Astrocyte (in vitro differentiated cells and primary cell): ENCODE data around the gene FRMD6. TPM values are rescaled to one million over a fixed set of nuclear protein-coding genes. Genes with fewer than 3 reads are reported as not detected.
"Not testable (repeated sequence)": the region's sequence is repeated elsewhere in the genome, so short reads cannot be mapped to it uniquely, and the experiment has no call there.

ENCODE experiments used
- DNase-seq: peaks from one replicate; pipeline ENCODE4 v3.0.0-alpha.2; 2010; ENCODE audit warnings: low read depth
- FAIRE-seq: peaks from 2 replicates; lab custom pipeline; 2011; peaks lifted over from hg19 to GRCh38; lab: Jason Lieb, UNC
- H2AFZ ChIP-seq: 2 replicates; pipeline ENCODE4 v1.6.0; 2012; ENCODE audit warnings: low read depth, low read length, inconsistent platforms
- H3K27ac ChIP-seq: 2 replicates; pipeline ENCODE4 v1.5.1; 2011; ENCODE audit warnings: low read depth, low read length, inconsistent platforms
- H3K27me3 ChIP-seq: 2 replicates; pipeline ENCODE4 v1.6.0; 2011; ENCODE audit warnings: low read length, inconsistent platforms; ENCODE audit not compliant: insufficient read depth
- H3K36me3 ChIP-seq: 2 replicates; pipeline ENCODE4 v1.5.1; 2011; ENCODE audit warnings: low read length, inconsistent platforms; ENCODE audit not compliant: insufficient read depth
- H3K4me1 ChIP-seq: 2 replicates; pipeline ENCODE4 v1.5.1; 2011; ENCODE audit warnings: low read length, inconsistent platforms; ENCODE audit not compliant: insufficient read depth
- H3K4me2 ChIP-seq: 2 replicates; pipeline ENCODE4 v1.6.0; 2012; ENCODE audit warnings: low read length, inconsistent platforms
- H3K4me3 ChIP-seq: 2 replicates; pipeline ENCODE4 v1.5.1; 2011; ENCODE audit warnings: low read depth, mild to moderate bottlenecking, low read length, inconsistent platforms; ENCODE audit not compliant: insufficient read depth
- H3K79me2 ChIP-seq: 2 replicates; pipeline ENCODE4 v1.6.0; 2012; ENCODE audit warnings: mild to moderate bottlenecking, low read length, inconsistent platforms; ENCODE audit not compliant: insufficient read depth
- H3K9ac ChIP-seq: 2 replicates; pipeline ENCODE4 v1.6.0; 2012; ENCODE audit warnings: mild to moderate bottlenecking, low read length, inconsistent platforms
- H3K9me3 ChIP-seq: 2 replicates; pipeline ENCODE4 v1.5.1; 2012; ENCODE audit warnings: low read depth, mild to moderate bottlenecking, low read length, inconsistent platforms; ENCODE audit not compliant: insufficient read depth
- H4K20me1 ChIP-seq: 2 replicates; pipeline ENCODE4 v1.6.0; 2012; ENCODE audit warnings: low read length, inconsistent platforms; ENCODE audit not compliant: insufficient read depth
- H3K27ac Mint-ChIP-seq: one replicate; pipeline ENCODE4 v1.8.0; 2021; ENCODE audit warnings: mild to moderate bottlenecking, mixed read lengths; ENCODE audit not compliant: unreplicated experiment
- H3K27me3 Mint-ChIP-seq: one replicate; pipeline ENCODE4 v1.8.0; 2021; ENCODE audit warnings: low read depth, mixed read lengths; ENCODE audit not compliant: unreplicated experiment
- H3K36me3 Mint-ChIP-seq: one replicate; pipeline ENCODE4 v1.8.0; 2021; ENCODE audit warnings: low read depth, mixed read lengths; ENCODE audit not compliant: unreplicated experiment
- H3K4me1 Mint-ChIP-seq: one replicate; pipeline ENCODE4 v1.8.0; 2021; ENCODE audit warnings: low read depth, mixed read lengths; ENCODE audit not compliant: unreplicated experiment
- H3K4me3 Mint-ChIP-seq: one replicate; pipeline ENCODE4 v1.8.0; 2021; ENCODE audit warnings: mild to moderate bottlenecking, moderate library complexity, mixed read lengths; ENCODE audit not compliant: unreplicated experiment
- H3K9me3 Mint-ChIP-seq: one replicate; pipeline ENCODE4 v1.8.0; 2021; ENCODE audit warnings: mild to moderate bottlenecking, mixed read lengths; ENCODE audit not compliant: unreplicated experiment
- CTCF ChIP-seq: IDR thresholded peaks from 2 replicates; pipeline ENCODE4 v1.5.1; 2011; ENCODE audit warnings: low read depth, mild to moderate bottlenecking, inconsistent platforms, low read length, moderate library complexity; ENCODE audit not compliant: insufficient read depth
- EZH2 ChIP-seq: IDR thresholded peaks from 2 replicates; pipeline ENCODE4 v1.6.1; 2012; ENCODE audit warnings: mild to moderate bottlenecking, low read length, inconsistent platforms; ENCODE audit not compliant: insufficient read depth
- total RNA-seq: library from RNA; stranded (reverse); gene quantifications from 2 replicates; pipeline ENCODE4 v1.2.1, GENCODE V29; 2021

Gene FRMD6
- total RNA-seq, 1 donor from 2014 or later = 492 TPM

GRCh38 chr14:51627313-51627712 lies 24.4 kb upstream of the FRMD6 start:
- Histone ChIP-seq H3K4me3 (no peak overlapping the region), H3K27ac (no peak overlapping the region), H2AFZ (no peak overlapping the region), H3K9me3 (no peaks in the 10 kb centered on the region), H3K4me2 (no peak overlapping the region), H3K27me3 (no peaks in the 10 kb centered on the region), H3K36me3 (no peaks in the 10 kb centered on the region), H3K79me2 (no peaks in the 10 kb centered on the region), H4K20me1 (no peaks in the 10 kb centered on the region), H3K9ac (no peak overlapping the region), H3K4me1 (no peaks in the 10 kb centered on the region)
- no peak for DNase-seq
- no peak for TF ChIP-seq CTCF
- no peak for TF ChIP-seq EZH2
- H3K9me3 Mint-ChIP-seq = peaks cover 2% of the 10 kb centered on the region
- H3K36me3 Mint-ChIP-seq = no peaks in the 10 kb centered on the region
- H3K27ac Mint-ChIP-seq = no peak overlapping the region
- FAIRE-seq = no peak
- H3K4me1 Mint-ChIP-seq = peaks cover 15% of the 10 kb centered on the region
- H3K4me3 Mint-ChIP-seq = no peak overlapping the region
- no peaks in the 10 kb centered on the region for H3K27me3 Mint-ChIP-seq

GRCh38 chr14:51628238-51628637 lies 23.5 kb upstream of the FRMD6 start:
- Histone ChIP-seq H3K4me2 (no peak overlapping the region), H3K9me3 (no peaks in the 10 kb centered on the region), H3K9ac (no peak overlapping the region), H3K4me1 (no peaks in the 10 kb centered on the region), H3K36me3 (no peaks in the 10 kb centered on the region), H3K27ac (no peak overlapping the region), H3K79me2 (no peaks in the 10 kb centered on the region), H2AFZ (no peak overlapping the region), H3K4me3 (no peak overlapping the region), H3K27me3 (no peaks in the 10 kb centered on the region), H4K20me1 (no peaks in the 10 kb centered on the region)
- Mint-ChIP-seq H3K27ac (no peak overlapping the region), H3K4me3 (no peak overlapping the region), H3K36me3 (no peaks in the 10 kb centered on the region), H3K27me3 (no peaks in the 10 kb centered on the region), H3K4me1 (peaks cover 11% of the 10 kb centered on the region), H3K9me3 (peaks cover 2% of the 10 kb centered on the region)
- no peak for FAIRE-seq
- no peak for TF ChIP-seq CTCF
- TF ChIP-seq EZH2 = no peak
- no peak for DNase-seq

- no peaks in the 10 kb centered on the region for H3K4me1 ChIP-seq
- Mint-ChIP-seq H3K36me3 (no peaks in the 10 kb centered on the region), H3K9me3 (no peaks in the 10 kb centered on the region), H3K4me1 (peaks cover 11% of the 10 kb centered on the region), H3K27ac (no peak overlapping the region), H3K4me3 (no peak overlapping the region), H3K27me3 (no peaks in the 10 kb centered on the region)
- H3K36me3 ChIP-seq = no peaks in the 10 kb centered on the region
- DNase-seq (no peak), FAIRE-seq (no peak)
- H3K4me2 ChIP-seq = no peak overlapping the region
- no peaks in the 10 kb centered on the region for H3K79me2 ChIP-seq
- H3K27ac ChIP-seq = no peak overlapping the region
- H4K20me1 ChIP-seq = no peaks in the 10 kb centered on the region
- no peak overlapping the region for H3K4me3 ChIP-seq
- H3K9ac ChIP-seq = no peak overlapping the region
- TF ChIP-seq CTCF = no peak
- no peak for TF ChIP-seq EZH2
- no peak overlapping the region for H2AFZ ChIP-seq
- H3K27me3 ChIP-seq = no peaks in the 10 kb centered on the region
- no peaks in the 10 kb centered on the region for H3K9me3 ChIP-seq
Observed at GRCh38 chr14:51630987-51631386, 20.7 kb upstream of the FRMD6 start.

GRCh38 chr14:51633298-51633697 lies 18.4 kb upstream of the FRMD6 start:
- H3K27me3 ChIP-seq, H3K4me3 Mint-ChIP-seq, H3K4me2 ChIP-seq, H3K4me1 ChIP-seq, H3K36me3 Mint-ChIP-seq, FAIRE-seq, H3K27me3 Mint-ChIP-seq, H2AFZ ChIP-seq, H3K4me3 ChIP-seq, H3K79me2 ChIP-seq, H3K9ac ChIP-seq, DNase-seq, H3K9me3 ChIP-seq, H3K27ac ChIP-seq, H3K9me3 Mint-ChIP-seq, H3K36me3 ChIP-seq, H3K27ac Mint-ChIP-seq, H4K20me1 ChIP-seq: not testable (repeated sequence)
- peaks cover 21% of the 10 kb centered on the region for H3K4me1 Mint-ChIP-seq
